GM19351 (cell line): Measurements from ENCODE around the gene CBX2.
"Not testable (repeated sequence)": the region's sequence is repeated elsewhere in the genome, so short reads cannot be mapped to it uniquely, and the experiment has no call there.

Source experiments
- ATAC-seq: cut with Tn5 transposase; IDR thresholded peaks from one replicate; pipeline ENCODE4 v1.9.1; 2021; ENCODE audit warnings: mild to moderate bottlenecking, moderate library complexity; ENCODE audit not compliant: unreplicated experiment

The CBX2 gene

GRCh38 chr17:79765708-79766107, 12.2 kb upstream of the CBX2 start:
- no peak for ATAC-seq

- no peak for ATAC-seq
Measured at GRCh38 chr17:79769570-79770506, 8.1 kb upstream of the CBX2 start.

GRCh38 chr17:79771276-79771675, 6.7 kb upstream of the CBX2 start:
- ATAC-seq: no peak

- not testable (repeated sequence) for ATAC-seq
Measured at GRCh38 chr17:79772726-79773125, 5.2 kb upstream of the CBX2 start.

- no peak for ATAC-seq
Measured at GRCh38 chr17:79774561-79774975, 3.4 kb upstream of the CBX2 start.

- no peak for ATAC-seq
Measured at GRCh38 chr17:79775632-79776031, 2.3 kb upstream of the CBX2 start.

GRCh38 chr17:79776376-79777119, 1.4 kb upstream of the CBX2 start:
- no peak for ATAC-seq

GRCh38 chr17:79777120-79777893, 641 bp upstream of the CBX2 start:
- peak; percentile 18 for ATAC-seq

- ATAC-seq: no peak
Measured at GRCh38 chr17:79778504-79779083, 646 bp downstream of the CBX2 start.

GRCh38 chr17:79779084-79779529, 1.2 kb downstream of the CBX2 start:
- no peak for ATAC-seq

- ATAC-seq: no peak
Measured at GRCh38 chr17:79779661-79780365, 1.9 kb downstream of the CBX2 start.

- ATAC-seq: no peak
Measured at GRCh38 chr17:79781012-79781650, 3.2 kb downstream of the CBX2 start.

- no peak for ATAC-seq
Measured at GRCh38 chr17:79781736-79782575, 4.0 kb downstream of the CBX2 start.

GRCh38 chr17:79783891-79784290, 5.9 kb downstream of the CBX2 start:
- ATAC-seq: no peak

- no peak for ATAC-seq
Measured at GRCh38 chr17:79784353-79785016, 6.5 kb downstream of the CBX2 start.

- no peak for ATAC-seq
Measured at GRCh38 chr17:79785017-79785899, 7.3 kb downstream of the CBX2 start.
